Hypothalamus (tissue), 51 donors: Measurements from ENCODE around the gene RANBP3.
"Not testable (repeated sequence)": the region's sequence is repeated elsewhere in the genome, so short reads cannot be mapped to it uniquely, and the experiment has no call there.

ENCODE experiments used
- DNase-seq, 51 donors: peaks; one replicate each; lab custom pipeline; 2025; lab: John Stamatoyannopoulos, UW

The RANBP3 gene

DNA sequence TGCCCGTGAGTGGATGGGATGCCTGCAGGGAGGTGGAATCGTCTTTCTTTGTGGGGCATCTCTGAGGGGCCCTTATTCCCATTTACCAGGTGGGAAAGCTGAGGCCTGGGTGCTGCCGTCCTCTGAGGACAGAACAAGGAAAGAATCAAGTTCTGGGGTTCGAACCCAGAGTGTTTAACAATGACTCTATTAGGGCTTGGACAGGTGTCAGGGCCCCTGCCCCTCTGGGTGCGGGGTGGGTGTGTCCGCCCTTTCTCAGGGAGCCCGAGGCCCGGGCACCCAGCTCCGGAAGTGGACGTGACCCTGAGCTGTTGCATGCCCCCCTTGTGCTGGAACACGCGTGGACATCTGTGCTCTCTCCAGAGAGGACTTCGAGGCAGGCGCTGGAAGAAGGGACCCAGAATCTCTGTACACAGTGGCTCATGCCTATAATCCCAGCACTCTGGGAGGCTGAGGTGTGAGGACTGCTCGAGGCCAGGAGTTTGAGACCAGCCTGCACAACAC lies 85.1 kb downstream of the RANBP3 start:
- peak in 1 of 51 donors; percentile 8 for DNase-seq

DNA sequence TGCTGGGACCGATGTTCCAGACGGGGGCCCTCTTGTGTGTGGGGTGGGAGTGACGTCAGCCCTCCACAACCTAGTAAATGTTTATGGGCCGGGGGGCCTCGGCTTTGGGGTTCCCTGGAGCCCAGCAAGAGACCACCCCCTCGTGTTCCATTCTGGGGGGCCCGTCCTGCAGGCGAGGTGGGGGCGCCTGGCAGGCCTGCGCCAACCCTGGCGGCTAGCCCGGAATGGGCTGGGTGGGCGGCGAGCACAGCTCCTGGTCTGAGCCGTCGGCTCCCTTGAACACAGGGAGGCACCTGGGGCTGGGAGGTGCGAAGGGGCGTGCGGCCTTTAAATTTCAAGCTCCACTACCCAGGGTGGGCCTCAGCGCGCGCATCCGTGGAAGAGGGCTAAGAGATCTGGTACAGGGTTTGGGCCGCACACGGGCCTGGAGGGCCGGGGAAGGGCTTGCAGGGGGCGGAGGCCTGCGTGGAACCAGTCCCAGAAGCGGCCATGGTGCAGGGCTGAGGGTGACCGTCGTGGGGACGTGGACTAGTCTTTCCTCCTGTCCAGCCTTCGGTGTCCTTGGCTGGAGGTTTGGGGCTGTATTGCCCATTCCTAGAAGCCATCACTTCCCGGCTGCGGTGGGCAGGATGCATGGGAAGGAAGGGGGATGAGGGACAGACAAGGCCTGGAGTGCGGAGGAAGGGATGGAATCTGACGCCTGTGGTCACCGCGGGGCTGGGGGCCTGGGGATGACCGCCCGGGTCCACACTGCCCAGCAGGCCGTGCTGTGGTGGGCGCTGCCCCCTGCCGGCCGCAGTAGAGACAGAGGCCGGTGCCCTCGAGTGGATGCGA lies 85.8 kb downstream of the RANBP3 start:
- DNase-seq: peak in 20 of 51 donors; percentile 3 to 57 (median 17)

DNA sequence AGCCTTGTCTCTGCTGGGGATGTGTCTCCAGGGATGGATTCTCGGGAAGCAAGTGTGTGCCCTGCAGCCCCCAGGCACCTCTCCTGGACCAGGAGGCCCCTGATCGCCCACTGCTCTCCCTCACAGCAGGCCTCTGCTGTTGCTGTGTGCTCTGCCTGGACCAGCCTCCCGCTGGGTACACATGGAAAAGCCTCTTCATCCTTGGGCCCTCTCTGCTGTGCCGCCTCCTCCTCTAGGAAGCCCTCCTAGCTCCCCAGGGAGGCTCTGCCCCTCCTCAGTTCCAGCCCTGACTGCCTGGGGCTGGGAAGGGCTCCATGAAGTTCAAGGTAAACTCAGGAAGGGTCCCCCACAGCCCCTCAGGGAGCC lies 86.4 kb downstream of the RANBP3 start:
- DNase-seq: no peak

DNA sequence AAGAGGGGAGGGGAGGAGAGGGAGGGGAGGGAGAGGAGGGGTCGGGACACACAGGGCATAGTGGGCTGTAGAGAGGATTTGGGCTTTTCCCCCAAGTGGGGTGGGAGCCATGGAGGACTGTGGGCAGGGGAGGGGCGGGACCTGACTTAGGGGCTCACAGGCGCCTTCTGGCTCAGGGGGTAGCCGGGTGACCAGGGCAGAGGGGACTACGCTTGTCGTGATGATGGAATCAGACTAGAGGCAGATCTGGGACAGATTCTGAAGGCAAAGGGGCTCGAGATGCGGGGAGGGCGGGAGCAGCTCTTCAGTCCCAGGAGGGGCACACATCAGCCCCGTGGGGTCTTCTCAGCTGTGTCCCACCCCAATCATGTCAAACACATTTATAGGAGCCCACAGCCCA lies 87.8 kb downstream of the RANBP3 start:
- DNase-seq: no peak

DNA sequence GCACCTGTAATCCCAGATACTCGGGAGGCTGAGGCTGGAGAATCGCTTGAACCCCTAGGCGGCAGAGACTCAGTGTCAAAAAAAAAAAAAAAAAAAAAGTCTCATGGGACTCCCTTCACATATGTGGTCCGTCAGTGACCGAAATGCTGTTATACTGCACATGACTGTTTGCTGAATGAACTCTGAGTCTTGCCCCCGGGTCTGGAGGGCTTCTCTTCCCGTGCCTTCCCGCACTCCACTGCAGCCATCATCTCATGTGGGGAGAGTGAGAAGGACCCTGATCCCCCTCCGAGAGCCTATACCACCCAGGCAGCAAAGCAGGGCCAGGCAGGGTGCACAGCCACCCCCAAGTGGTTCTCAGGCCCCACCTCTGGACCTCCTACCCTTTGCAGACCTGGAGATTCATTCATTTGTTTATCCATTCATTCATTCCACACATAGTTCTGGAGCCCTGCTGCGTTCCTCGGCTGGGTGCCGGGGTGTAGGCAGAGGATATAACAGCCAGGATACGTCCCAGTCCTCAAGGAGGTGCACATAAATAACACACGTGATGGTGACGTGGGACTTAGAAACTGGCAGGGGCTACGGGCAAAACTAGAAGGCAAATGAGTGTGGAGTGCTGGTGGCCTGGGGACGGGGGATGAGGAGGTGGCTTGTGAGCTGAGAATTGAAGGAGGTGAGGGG lies 88.5 kb downstream of the RANBP3 start:
- no peak for DNase-seq

DNA sequence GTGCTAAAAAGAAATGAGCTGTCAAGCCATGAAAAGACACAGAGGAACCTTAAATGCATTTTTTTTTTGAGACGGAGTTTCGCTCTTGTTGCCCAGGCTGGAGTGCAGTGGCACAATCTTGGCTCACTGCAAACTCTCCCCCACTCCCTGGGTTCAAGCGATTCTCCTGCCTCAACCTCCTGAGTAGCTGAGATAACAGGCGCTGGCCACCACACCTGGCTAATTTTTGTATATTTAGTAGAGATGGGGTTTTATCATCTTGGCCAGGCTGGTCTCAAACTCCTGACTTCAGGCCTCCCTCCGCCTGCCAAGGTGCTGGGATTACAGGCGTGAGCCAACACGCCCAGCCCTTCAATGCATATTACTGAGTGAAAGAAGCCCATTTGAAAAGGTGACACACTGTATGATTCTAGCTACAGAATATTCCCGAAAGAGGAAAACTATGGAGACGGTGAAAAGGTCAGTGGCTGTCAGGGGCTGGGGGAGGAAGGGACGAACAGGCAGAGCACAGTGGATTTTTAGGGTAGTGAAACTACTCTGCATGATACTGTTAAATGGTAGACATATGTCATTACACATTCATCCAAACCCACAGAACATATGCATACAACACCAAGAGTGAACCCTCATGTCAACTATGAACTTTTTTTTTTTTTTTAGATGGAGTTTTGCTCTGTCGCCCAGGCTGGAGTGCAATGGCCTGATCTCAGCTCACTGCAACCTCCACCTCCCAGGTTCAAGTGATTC lies 93.7 kb downstream of the RANBP3 start:
- DNase-seq: not testable (repeated sequence)

DNA sequence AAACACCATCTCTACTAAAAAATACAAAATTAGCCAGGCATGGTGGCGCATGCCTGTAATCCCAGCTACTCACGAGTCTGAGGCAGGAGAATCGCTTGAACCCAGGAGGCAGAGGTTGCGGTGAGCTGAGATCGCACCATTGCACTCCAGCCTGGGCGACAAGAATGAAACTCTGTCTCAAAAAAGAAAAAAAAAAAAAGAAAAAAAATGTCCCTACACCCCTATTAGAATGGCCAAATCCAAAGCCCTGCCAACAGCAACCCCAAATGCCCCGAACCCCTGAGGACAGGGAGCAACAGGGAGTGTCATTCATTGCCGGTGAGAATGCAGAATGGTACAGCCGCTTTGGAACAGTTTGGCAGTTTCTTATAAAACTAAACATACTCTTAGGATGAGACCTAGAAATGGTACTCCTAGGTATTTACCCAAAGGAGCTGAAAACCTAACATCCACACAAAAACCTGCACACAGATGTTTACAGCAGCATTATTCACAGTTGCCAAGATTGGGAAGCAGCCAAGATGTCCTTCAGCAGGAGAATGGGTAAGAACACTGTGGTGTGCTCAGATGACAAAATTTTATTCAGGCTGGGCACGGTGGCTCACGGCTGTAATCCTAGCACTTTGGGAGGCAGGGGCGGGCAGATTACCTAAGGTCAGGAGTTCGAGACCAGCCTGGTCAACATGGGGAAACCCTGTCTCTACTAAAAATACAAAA lies 94.6 kb downstream of the RANBP3 start:
- peak in 6 of 51 donors; percentile 6 to 31 (median 12) for DNase-seq

DNA sequence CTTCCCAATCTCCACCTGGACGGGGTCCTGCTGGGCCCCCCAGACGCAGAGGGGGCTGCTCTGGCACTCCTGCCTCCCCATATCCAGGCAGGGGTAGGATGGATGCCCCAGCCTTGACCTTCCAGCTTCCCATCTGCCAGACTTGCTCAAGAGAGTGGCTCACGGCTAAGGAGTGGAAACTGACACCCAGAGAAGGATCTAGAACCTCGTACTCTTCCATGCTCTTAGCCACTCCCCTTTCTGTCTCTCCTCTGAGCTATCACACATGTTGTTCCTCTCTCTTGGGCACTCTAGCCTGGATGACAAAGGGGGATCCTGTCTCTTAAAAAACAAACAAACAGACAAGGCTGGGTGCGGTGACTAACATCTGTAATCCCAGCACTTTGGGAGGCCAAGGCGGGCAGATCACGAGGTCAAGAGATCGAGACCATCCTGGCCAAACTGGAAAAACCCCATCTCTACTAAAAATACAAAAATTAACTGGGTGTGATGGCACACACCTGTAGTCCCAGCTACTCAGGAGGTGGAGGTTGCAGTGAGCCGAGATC lies 95.4 kb downstream of the RANBP3 start:
- no peak for DNase-seq

DNA sequence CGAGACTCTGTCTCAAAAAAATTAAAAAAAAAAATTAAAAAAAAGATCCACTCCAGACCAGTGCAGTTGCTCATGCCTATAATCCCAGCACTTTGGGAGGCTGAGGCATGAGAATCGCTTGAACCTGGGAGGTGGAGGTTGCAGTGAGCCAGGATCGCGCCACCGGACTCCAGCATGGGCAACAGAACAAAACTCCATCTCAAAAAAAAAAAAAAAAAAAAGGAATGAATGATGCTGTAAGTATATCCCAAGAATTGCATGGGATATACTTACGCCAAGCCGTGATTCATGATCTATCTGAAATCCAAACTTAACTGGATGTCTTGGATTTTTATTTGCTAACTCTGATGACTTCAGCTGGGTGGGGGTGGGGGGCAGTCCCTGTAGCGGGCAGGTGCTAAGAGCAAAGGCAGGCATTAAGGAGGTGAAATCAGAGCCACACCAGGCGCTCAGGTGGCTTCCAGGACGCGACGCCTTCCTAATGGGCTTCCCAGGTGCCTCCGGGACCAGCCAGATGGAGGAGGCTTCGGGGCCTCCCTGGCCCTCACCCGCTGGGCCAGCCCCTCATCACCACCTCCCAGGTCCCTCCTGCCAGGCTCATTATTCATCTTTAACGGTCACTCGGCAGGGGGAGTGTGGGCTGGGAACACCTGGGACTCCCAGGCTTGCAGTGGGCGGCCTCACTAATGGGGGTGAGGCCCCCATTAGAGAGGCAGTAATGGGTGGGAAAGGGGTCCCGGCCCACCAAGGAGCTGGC lies 96.2 kb downstream of the RANBP3 start:
- DNase-seq: no peak

DNA sequence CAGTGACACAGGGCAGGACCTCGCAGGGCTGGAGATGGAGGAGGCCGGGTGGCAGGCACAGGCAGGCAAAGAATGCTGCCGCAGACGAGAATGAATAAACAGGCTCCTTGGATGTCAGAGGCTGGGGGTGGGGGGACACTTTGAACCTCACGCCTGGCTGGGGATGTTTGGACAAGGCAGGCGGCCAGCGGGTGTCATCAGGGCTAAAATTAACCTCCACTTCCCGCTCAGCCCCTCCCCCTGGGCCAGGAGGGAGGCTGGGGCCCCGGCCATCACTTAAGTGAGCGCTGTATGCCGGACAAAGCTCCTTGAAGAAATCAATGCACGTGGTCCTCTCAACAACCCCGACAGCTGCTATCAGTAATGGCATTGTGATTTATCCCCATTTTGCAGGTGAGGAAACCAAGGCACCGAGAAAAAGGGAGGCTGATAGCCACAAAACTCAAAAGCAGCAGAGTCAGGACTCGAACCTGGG lies 97.3 kb downstream of the RANBP3 start:
- peak in 17 of 51 donors; percentile 2 to 43 (median 15) for DNase-seq

DNA sequence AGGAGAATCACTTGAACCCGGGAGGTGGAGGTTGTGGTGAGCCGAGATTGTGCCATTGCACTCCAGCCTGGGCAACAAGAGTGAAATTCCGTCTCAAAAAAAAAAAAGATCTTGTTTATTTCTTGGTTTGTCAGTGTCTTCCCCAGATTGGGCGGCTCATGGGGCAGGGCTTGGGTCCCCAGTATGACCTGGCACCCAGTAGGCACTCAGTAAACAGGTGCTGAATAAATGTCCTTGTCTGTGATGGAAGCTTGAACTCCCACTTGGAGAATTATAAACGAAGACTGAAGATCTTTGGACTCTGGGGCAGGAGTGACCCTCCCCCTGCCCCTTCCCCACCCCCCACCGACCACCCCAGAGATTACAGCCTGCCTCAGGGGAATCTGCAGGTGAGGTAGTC lies 97.7 kb downstream of the RANBP3 start:
- DNase-seq: no peak

DNA sequence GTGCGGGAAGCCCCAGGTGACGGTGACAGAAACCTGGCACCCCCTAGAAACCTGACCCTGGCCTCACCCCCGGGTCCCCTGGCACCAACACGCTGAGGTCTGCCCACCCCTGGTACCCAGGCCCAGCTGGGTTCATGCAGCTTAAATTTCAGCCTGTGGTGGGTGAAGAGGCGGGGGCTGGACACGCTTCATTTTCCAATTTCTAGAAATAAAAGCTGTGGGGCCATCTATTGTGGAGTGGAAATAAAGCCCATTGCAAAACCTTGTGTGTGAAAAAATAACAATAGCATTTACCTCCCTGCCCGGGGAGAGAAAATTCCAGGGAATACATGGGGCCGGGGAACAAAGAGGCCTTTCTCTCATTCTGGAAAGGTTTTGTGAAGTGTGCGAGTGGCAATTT lies 100.1 kb downstream of the RANBP3 start:
- DNase-seq: no peak

DNA sequence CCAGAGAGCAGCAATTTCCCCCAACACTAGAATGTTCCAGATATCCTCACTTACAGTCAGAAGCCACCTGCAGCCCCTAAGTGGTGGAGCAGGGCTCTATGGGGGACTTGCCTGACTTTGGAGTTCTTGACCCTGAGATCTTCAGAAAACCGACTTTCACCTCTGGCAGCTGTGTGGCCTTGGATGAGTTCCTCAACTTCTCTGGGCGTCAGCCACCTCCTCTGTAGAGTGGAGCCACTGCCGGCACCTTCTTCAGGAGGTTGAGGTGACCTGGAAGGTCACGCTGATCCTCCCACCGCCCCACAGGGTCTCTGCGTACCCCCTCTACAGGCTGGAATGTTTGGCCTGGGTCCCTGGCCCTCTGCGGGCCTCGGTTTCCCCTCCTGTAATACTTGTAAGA lies 100.5 kb downstream of the RANBP3 start:
- no peak for DNase-seq

DNA sequence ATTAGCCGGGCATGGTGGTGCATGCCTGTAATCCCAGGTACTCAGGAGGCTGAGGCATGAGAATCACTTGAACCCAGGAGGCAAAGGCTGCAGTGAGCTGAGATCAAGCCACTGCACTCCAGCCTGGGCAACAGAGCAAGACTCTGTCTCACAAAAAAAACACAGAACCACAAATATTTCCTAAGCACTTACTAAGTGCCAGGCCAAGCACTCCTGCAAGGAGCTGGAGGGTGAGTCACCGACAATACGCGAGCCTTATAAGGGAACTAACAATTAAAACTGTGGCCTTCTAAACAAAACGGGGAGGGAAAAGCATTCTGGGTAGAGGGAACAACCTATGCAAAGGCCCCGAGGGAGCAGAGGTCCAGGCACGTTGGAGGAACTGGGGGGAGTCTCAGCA lies 103.4 kb downstream of the RANBP3 start:
- DNase-seq: not testable (repeated sequence)

DNA sequence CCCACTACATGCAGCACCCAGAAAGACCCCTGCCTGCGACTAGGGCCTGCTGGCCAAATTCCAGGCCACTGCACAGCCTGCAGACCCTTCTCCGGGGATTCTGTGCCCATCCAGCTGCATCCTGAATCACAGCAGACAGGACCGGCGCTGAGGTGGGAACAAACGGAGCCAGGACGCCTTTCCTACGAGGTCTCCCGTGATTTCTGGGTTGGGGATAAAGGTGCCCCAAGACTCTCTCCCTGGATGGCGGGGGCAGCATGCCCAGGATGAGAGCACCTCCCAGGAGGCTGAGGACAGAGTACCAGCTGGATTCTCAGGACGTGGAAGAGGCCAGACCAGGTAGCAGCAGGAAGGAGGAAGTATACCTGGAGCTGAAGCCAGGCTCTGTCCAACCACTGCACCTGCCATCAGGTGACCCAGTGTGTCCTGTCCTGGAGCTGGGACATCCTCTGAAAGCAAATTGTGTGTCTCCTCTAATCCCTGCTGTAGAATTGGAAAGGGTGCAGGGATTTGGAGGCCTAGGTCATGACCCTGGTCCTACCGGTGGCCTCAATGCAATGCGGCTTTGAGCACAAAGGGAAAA lies 104.2 kb downstream of the RANBP3 start:
- DNase-seq: no peak

DNA sequence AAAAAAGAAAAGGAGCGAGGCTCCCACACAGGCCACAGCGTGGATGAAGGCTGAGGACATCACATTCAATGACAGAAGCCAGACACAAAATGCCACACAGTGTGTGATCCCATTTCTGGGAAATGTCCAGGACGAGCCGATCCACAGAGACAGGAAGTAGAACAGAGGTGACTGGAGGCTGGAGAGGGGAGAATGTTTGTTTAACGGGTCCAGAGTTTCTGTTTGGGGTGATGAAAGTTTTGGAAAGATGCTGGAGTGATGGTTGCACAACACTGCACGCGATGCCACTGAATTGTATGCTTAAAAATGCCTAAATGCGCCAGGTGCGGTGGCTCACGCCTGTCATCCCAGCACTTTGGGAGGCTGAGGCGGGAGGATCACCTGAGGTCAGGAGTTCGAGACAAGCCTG lies 107.0 kb downstream of the RANBP3 start:
- no peak for DNase-seq

DNA sequence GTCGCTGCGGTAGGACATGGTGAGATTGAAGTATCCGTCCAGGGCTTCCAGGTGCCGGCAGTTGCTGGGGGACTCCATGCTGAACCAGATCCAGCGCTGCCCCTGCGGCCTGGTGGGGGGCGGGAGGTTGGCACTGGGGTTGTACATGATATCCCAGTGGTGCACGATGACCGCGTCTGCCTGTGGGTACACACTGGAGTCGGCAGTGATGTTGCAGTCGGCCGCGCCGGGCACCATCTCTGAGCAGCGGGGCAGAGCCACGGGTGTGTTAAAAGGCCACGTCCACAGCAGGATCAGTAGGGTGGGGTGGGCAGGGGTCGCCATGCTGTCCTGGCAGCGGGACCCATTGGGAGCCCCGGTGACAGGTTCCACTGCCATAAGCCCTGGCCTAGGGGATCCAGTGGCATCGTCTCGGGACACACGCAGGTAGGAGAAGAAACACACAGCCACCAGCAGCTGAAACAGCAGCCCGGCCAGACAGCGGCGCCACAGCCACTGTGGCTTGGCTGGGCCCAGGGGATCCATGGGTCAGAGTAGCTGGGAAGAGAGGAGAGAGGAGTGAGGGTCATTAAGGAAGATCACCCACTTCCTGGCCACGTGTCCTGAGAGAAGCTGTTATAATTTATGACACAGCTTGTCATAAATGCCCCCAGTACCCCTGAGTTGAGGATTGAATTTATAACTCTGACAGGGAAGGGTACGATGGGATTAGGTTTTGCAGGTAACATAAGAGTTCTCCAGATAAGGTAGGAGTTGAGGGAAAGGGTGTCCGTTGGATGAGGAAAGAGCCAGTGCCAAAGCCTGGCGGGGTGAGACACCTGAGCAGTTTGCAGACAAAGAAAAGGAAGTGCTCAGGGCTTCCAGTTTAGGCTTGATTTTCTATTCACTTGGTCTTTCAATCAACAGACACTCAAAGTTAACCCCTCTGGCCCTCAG lies 110.5 kb downstream of the RANBP3 start:
- no peak for DNase-seq
